Retina (tissue), 1 donor: Measurements from ENCODE around the gene LTBP3.
"Not testable (repeated sequence)": the region's sequence is repeated elsewhere in the genome, so short reads cannot be mapped to it uniquely, and the experiment has no call there.

Source experiments
- DNase-seq: peaks from one replicate; pipeline ENCODE4 v3.0.0-alpha.2; 2016

Gene LTBP3

DNA sequence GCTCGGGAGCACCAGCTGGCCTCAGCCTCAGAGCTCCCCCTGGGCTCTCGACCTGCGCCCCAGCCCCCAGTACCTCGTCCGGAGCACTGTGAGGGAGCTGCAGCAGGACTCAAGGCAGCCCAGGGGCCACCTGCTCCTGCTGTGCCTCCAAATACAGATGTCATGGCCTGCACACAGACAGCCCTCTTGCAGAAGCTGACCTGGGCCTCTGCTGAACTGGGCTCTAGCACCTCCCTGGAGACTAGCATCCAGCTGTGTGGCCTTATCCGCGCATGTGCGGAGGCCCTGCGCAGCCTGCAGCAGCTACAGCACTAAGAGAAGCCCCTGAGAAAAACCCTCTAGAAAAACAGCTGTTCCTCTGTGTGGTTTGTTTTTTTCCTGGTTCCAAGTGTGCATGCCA is 13.3 kb upstream of the LTBP3 start:
- no peak for DNase-seq

DNA sequence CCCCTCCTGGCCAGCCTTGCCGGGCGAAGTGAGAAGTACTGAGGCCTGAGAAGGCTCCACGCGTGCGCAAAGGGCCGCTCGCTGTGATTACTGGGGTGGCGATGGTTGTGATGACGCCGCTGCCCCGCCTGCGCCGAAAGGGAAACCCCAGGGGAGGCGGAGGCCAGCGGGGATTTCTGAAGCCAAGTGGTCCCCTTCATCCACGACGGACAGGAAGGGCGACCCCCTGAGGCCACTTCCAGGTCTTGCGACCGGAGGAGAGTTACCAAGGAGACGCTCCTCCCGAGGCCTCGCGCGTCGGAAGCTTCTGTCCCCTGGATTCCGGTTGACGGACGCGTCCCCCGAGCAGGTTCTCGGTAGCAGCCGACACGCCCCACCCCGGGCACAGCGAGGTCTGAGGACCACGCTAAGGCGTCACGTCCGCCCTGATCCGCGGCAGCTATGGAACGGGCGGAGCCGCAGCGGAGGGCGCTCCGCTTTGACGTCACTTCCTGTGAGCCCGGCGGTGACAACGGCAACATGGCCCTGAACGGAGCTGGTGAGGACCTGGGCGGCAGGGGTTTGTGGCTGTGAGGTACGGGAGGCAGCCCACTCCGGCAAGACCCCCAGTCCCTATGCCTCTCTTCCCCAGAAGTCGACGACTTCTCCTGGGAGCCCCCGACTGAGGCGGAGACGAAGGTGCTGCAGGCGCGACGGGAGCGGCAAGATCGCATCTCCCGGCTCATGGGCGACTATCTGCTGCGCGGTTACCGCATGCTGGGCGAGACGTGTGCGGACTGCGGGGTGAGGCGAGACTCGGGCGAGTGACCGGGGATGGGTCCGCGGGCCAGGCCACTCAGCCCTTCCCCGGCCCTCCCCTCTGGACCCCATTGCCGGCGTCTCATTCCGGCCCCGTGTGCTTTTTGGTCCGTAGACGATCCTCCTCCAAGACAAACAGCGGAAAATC is 12.1 kb upstream of the LTBP3 start, which contains the start of gene ZNRD2:
Gene ZNRD2, plus strand, starts transcription at position 505 of the 946 bp plus-strand sequence. Its CDS starts 15 bp downstream, at position 520.
- DNase-seq, result peak; percentile 99

DNA sequence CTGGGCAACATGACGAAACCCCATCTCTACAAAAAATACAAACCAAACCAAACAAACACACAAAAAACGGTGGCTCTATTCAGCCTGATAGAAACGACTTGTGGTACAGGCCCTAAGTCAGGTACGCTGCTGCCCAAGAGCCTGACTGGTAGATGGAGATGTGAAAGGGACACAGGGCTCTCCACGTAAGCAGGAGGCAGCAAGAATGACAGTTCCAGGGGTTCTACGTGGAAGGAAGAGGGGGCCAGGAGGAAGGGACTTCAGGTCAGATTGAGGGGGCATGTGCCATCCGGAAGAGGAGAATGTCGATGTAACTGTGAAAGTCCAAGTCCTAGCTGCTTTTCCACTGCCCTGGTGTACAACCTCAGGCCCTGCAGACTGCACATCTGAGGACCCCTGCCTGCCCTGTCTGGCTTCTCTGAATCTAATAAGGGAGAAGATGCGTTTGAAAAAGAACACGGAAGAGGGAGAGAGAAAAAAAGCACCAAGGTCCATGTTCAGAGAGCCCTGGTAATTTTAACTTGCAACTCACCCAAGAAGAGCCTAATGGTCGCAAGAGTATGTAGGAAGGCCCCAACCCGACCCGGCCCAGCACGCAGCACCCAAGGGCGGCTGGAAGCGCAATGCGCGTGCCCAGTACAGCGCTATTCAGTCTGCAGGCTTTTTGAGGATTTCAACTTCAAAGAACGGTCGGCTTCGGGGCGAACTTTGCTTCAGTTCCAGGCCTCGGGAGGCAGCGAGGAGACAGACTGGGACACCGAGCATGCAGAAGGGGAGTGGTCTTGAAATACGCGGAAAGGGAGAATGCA is 11.2 kb upstream of the LTBP3 start:
- DNase-seq, result no peak

DNA sequence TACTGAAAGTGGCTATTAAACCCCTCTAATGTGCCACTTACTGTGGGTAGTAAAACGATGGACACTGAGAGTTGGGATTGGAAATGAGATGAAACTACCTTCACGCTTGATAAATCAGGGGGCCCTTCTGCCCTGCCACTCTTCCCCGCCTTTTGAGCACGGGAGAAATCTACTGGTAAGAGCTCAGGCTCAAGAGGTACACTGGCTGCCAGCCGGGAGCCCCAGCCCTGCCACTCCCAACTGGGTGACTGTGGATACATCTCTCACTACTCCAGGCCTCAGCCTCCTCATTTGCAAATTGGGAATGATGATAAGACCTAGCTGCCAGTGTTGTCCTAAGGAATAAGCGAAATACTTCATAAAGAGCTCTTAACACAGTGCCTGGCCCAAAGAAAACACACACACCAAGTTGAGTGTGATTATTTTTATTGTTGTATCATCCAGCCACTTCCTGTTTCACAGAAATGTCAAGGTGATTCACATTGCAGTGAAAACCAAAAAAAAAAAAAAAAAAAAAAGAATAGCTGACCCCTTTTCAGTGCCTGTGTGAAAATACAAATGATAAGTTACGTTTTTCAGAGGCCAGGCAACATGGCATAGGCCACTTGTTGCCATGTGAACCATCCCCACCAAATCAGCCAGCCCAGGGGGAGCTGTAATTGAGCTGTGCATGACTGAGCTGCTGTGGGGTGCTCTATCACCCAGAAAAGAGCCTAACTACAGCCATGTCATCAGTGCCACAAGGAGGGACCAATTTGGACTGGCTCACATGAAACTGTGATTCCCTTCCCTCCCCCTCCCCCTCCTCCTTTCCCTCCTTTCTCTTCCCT is 7.7 kb upstream of the LTBP3 start:
- no peak for DNase-seq

DNA sequence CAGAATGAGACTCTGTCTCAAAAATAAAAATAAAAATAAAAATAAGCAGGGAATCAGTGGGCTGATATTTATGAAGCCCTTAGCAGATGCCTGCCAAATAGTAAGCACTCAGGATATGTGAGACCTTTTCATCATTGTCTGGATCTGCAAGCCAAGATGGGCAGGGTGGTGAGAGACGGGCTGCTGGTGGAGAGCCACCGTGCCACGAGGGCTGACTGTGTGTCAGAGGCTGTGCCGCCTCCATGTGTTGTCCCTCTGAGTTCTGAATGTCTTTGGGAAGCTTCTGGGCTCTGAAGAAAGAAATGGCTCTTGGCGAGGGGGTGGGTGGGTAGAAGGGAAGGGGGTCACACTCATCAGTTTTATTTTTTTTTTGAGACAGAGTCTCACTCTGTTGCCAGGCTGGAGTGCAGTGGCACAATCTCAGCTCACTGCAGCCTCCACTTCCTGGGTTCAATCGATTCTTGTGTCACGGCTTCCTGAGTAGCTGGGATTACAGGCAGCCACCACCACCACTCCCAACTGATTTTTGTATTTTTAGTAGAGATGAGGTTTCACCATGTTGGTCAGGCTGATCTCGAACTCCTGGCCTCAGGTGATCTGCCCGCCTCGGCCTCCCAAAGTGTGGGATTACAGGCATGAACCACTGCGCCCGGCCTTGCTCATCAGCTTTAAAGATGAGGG is 6.9 kb upstream of the LTBP3 start:
- not testable (repeated sequence) for DNase-seq

DNA sequence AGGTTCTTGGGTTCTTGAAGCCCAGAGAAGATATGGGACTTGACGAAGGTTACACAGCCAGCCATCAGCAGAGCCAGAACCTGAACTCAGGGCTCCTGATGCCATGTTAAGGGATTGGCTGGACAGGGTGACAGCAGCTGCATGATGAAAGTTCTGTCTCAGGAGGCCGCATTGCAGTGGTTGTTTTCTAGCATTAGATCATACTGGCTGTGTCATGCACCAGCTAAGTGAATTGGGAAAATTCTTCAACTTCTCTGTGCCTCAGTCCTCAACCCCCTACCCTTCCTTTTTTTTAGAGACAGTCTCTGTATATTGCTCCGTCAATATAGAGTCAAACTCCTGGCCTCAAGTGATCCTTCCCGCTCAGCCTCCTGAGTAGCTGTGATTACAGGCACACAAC is 5.4 kb upstream of the LTBP3 start:
- DNase-seq, result no peak

- no peak for DNase-seq
Measured at GRCh38 chr11:65562788-65563187, 4.6 kb upstream of the LTBP3 start.

- no peak for DNase-seq
Measured at GRCh38 chr11:65562020-65562419, 3.9 kb upstream of the LTBP3 start.

DNA sequence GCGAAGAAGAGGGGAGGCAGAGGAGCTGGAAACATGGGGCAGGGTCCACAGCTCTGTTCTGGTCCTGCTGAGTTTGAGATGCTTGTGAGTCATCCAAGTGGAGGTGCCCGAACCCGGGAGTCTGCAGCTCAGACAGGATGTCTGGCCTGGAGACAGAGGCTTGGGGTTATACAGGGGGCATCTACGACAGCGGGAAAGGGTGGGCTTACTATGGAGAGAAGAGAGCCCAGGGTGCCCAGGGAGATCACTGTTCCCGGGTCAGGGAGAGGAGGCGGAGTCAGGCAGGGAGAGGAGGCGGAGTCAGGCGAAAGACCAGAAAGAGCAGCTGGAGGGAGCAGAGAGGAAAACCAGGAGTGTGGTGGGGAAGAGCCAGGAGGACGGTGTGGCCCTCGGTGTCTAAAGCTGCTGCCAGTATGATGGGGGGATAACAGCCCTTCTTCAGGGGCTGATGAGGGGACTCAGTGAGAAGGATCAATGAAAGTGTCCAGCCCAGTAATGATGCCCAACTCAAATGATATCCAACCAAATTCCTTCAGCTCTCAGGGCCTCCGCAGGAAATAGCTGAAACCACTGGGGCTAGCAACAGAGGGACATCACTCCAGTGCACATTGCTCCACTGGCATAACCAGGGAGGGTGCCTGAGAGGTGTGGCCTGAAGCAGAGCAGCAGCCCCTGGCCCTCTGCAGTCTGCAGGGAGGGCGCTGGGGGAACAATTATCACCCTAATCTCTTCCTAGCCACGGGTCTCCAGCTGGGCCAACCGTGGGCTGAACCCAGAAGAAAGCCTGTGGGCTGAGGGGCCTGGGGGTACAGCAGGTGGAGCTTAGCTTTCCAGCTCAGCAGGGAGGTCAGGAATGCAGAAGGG is 2.6 kb upstream of the LTBP3 start:
- DNase-seq, result peak; percentile 81

GRCh38 chr11:65559951-65560537 is 1.9 kb upstream of the LTBP3 start:
- no peak for DNase-seq

GRCh38 chr11:65559535-65559934 is 1.4 kb upstream of the LTBP3 start:
- no peak for DNase-seq

DNA sequence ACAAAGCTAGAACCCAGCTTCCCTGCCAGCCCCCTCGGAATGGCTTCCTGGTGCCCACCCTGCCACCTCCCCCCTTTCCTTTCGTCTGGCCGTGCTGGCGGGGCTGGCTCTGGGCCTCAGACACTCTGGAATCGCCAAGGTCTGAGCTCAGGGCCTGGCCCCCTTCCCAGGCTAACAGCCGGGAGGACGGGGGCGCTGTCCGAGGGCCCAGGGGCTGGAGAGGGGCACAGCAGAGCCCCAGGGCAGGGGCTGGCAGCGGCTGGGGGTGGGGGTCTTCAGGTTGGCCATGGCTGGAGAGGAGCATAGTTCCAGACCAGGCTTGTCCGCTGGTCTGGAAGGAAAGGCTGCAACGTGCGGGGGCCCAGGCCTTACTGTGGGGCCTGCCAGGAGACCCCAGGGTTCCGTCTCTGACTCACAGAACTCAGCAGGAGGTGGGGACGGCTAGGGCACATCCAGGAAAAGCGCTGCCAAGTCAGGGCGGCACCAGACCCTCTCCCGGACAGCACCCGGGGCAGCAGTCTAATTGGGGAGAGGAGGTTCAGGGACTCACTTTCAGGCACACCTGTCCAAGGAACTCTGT is 861 bp upstream of the LTBP3 start:
- DNase-seq, result no peak

DNA sequence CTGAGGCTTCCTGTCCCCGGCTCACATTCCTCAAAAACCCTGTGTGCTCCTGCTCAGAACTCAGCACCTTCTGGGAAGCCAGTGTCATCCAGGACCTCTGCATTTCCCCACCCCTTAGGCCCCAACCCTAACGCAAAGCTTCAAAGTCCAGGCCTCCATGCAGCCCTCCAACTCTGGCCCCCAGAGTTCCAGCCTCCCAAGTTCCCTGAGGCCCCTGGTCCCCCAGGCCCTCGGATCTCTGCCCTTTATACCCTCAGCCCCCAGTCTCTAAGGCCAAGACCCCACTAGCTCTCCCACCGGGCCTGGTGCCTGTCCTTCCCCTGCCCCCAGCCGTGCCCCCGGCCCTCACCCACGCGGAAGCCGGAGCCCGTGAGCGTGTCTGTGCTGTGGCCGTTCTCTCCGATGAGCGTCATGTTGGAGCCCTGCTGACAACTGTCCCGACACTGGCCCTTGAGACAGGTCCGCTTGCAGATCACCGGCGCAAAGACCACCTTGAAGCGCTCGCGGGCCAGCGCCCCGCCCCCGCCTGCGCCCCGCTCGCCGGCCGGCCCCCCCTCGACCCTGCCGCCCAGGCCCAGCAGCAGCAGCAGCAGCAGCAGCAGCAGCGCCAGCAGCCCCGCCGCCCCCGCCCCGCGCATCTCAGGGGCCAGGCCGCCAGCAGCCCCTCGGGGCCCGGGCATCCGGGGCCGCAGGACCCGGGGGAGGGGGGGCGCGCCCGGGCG is 718 bp downstream of the LTBP3 start:
- peak; percentile 32 for DNase-seq

- no peak for DNase-seq
Measured at GRCh38 chr11:65556470-65557279, 1.5 kb downstream of the LTBP3 start.

DNA sequence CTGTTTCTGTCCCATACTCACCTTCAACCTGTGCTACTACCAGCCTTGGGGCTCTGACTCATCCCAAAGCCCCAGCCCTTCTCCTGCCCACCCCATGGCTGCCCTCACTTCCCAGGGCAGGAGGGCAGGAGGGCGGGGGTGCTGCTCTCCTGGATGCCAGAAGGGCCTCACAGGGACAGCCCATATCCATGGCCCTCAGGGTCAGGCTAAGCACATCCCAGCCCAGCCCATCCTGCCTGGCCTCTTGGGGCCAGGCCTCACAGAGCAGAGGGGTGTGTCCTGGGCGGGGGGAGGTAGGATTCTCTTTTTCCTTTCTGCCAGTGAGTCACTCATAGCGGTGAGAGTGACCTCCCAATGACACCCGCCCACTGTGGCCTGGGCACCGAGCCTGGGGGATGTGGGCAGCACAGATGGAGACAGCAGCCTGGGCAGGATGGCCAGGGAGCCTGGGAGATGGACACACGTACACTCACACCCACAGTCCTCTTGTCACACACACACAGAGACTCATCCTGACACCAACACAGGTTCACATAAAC is 2.4 kb downstream of the LTBP3 start:
- DNase-seq, result no peak

DNA sequence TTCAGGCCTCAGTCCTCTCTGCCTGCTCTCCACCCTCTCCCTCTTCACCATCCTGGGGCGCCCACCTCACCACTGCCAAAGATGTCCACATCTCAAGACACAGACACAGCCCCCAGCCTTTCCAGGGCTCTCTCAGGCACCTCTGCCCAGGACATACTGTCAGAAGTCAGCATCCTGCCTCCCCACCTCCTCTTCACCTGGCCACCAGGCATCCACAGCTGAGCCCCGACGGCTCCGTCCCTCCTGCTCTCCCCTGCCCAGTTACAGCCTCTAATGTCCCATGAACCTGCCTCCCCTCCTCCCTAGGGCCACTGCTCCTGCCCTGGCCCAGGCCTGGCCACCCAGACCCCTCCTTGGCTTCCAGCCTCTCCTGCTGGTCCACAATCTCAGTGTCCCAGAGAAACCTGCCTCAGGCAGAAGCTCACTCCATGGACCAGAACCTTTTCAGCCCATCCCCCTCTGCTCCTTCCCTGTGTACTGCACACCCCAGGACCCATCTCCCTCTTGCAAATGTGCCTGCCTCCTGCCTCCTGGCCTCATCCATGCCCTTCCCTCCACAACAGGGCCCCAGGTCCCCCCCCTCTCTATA is 3.2 kb downstream of the LTBP3 start:
- no peak for DNase-seq

DNA sequence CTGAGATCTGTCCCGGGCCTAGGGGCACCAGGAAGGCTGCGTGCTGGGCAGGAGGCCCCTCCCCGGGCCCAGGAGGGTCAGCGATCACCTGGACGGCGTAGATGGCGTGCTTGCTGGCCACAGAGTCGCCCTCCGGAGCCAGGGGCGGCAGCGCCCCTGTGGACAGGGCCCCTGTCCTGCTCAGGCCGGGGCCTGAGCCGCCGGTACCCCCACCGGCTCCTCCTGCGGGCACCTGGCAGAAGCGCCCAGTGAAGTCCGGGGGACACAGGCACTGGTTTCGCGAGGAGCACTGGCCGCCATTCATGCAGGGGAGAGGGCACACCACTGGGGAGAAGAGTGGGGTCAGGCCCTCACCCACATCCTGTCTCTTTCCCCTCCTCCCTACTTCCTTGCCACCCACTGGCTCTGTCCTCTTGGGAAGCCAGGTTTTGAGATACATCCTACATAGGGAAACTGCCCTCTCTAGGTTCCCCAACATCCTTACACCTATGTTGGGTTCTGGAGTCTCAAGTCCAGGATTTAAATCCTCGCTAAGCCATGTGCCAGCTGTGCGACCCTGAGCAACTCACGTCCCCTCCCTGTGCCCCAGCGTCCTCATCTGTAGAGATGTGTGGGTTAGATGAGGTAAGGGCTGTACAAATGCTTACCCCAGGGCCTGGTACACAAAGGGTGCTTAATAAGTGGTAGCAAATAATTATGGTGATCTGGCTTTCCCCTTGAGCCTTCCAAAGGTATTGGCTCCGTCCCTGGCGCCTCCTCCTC is 3.9 kb downstream of the LTBP3 start:
- DNase-seq, result no peak
